Fibroblast of skin of back (primary cell): Measurements from ENCODE around the gene EIF4E2.

Source experiments
- DNase-seq: peaks from one replicate; pipeline ENCODE4 v3.0.0-alpha.2; 2013

EIF4E2 gene

DNA sequence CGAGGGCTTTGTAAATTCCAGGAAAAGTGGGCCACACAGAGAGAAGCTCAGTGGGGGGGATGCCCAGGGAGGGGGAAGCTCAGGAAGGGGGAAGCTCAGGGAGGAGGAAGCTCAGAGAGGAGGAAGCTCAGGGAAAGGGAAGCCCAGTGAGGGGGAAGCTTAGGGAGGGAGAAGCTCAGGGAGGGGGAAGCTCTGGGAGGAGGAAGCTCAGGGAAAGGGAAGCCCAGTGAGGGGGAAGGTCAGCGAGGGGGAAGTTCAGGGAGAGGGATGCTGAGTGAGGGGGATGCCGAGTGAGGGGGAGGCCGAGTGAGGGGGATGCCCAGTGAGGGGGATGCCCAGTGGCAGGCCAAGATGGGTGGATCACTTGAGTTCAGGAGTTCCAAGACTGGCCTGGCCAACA is 11.8 kb upstream of the EIF4E2 start:
- no peak for DNase-seq

DNA sequence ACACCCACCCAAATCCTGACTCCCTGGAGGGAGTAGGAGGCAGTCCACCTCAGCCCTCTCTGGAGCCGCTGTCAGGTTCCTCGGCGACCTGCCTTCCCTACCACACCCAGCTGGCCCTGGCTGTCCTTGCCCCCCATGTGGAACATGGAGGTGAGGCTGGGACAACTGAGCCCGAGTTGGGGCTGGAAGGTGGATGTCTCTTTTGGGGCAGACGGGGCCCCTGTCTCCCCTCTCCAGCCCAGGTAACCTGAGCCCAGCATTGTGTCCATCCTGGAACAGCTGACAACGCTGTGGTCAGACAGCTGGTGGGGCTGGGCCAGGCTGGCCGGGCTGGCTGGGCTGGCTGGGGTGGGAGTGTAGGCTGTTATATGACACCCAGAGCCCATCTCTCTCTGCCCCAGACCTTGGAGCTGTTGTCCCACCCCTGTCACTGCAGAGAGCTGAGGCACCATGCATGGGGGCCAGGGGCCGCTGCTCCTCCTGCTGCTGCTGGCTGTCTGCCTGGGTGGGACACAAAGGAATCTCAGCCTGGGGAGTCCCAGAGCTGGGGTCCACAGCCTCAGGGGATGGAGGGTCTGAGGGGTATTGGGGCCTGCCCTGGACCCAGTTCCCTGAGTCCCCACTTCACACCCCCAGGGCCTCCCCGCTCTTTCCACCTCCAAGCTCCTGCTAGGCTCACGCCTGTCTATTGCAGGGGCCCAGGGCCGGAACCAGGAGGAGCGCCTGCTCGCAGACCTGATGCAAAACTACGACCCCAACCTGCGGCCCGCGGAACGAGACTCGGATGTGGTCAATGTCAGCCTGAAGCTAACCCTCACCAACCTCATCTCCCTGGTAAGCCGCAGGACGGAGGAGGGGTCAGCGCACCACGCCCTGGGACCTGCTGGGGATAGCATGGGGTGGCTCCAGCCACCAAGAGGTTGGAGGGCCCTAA is 10.9 kb upstream of the EIF4E2 start, which contains the start of gene CHRNG:
TSS of gene CHRNG (plus strand) at position 395 of the 934 bp plus-strand sequence. CDS start at position 451, 56 bp downstream.
- DNase-seq: no peak

DNA sequence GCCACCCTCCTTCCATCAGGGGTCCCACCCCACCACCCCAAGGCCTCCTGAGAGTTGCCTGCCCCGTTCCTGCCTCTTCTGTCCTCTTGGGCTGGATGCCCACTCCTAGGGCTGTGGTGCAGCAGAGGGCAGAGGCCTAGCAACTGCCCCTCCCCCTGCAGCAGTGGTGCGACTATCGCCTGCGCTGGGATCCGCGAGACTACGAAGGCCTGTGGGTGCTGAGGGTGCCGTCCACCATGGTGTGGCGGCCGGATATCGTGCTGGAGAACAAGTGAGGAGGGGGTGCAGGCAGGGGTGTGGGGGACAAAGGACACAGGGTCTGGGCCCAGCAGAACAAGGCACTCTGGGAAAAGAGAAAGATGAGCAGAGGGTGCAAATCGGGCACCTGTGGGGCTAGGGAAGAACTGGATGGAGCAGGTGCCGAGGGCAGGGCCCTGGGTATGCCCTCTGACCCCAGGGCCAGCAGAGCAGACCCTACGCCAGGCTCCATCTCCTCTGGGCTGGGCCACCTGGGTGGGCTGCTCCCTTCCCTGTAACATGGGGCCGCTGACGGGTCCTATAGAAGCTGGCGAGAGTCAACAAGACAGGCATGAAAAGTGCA is 9.9 kb upstream of the EIF4E2 start:
- DNase-seq: no peak

DNA sequence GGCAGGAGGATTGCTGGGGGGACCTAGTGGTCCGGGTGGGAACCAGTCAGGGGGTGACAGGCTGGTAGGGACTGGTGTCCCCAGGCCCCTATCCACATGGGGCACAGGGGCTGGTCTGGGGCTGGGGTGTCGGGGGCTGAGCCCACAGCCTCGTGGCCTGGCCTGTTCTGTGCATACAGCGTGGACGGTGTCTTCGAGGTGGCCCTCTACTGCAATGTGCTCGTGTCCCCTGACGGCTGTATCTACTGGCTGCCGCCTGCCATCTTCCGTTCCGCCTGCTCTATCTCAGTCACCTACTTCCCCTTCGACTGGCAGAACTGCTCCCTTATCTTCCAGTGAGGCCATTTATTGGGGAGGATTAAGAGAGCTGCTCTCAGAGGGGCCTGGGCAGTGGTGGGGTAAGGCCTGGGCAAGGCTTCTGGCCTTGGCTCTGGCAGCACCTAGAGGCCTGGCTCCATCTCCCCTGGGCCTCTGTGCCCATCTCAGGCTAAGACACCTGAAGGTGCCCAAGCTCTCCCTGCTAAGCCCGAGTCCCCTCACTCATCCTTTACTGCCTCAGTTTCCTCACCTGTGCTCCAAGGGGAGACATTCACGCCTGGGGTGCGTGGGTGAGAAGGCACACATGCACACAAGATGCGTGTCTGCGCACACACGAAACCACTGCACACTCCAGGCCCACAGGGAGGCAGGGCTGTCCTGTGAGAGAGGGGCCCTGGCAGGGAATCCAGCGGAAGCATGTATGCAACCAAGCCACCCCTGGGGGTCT is 9.1 kb upstream of the EIF4E2 start:
- DNase-seq: no peak

DNA sequence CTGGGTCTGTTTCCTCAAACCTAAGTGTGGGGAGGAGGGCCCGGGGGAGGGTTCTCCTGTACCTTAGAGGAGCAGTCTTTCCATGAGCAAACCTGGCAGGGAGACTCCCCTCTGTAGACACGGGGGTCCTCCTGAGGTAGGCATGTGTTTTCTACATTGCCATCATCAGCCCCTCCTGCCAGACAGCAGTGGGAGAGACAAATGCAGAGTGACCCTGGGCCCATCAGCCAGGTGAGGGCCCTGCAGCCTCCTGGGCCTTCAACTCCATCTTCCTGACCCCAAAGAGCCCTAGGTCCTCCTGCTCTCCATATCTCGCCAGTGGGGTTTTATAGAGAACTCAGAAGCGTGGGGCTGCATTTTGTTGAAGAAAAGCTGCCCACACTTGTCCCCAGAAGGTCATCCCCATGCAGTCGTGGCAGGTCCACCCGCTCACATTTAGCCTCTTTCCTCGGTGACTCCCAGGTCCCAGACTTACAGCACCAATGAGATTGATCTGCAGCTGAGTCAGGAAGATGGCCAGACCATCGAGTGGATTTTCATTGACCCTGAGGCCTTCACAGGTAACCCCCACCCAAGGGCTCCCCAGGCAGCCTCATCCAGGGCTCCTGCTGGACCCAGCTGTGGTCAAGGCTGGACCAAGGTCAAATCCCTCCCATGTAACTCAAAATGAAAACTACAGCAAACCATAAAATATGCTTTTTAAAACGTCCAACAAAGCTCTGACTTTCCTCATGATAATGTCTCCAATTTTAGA is 8.4 kb upstream of the EIF4E2 start:
- no peak for DNase-seq

DNA sequence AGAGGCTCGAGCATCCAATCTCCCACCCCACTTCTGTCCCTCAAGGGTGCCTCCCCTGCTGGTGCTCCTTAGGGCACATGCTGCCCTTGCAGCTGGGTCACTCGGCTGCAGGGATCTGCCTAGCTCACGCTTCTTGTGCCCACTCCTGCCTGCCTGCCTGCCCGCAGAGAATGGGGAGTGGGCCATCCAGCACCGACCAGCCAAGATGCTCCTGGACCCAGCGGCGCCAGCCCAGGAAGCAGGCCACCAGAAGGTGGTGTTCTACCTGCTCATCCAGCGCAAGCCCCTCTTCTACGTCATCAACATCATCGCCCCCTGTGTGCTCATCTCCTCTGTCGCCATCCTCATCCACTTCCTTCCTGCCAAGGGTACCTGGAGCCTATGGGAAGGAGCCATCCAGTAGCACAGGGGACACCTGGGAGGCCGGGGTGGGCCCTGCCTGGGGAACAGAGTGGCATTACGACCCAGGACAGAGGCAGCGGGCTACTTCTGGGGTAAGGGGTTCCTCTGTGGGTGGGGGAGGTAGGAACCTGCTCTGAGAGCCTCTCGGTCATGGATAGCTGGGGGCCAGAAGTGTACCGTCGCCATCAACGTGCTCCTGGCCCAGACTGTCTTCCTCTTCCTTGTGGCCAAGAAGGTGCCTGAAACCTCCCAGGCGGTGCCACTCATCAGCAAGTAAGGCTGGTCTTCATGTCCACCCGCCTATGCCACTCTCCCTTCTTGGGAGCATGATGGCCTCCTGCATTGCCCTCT is 7.6 kb upstream of the EIF4E2 start:
- no peak for DNase-seq

DNA sequence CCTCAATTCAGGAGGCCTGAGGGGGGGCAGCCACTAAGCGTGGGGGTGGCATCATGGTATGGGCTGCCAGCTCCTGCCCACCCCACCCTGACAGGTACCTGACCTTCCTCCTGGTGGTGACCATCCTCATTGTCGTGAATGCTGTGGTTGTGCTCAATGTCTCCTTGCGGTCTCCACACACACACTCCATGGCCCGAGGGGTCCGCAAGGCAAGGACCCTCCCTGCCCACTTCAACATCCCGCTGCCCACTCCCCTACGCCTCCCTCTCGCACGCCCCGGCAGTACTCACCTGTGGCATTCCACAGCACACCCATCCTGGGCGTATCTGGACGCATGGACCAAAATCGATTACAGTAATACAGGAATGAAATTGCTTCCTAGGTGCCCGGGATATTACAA is 7.0 kb upstream of the EIF4E2 start:
- DNase-seq: no peak

DNA sequence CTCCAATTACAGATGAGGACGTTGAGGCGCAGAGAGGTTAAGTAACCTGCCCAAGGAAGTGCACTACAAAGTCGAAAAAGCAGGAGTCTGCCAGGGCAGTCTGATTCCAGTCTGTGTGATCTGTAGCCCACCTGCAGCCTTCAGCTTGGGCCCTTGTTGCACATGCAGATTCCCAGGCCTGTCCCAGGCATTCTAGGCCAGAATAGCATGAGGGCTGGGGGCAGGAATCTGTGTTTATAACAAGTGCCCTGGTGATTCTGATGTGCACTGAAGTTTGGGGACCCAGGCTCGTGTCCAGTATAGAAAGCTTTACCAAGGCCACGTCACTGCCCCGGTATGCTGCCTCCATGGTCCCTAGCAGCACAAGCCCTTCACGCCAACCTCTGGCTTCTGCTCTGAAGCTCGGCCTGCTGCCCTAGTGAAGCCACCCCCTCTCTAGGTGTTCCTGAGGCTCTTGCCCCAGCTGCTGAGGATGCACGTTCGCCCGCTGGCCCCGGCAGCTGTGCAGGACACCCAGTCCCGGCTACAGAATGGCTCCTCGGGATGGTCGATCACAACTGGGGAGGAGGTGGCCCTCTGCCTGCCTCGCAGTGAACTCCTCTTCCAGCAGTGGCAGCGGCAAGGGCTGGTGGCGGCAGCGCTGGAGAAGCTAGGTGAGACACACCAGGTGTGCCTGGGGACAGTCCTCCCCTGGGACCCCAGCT is 6.4 kb upstream of the EIF4E2 start:
- DNase-seq: no peak

DNA sequence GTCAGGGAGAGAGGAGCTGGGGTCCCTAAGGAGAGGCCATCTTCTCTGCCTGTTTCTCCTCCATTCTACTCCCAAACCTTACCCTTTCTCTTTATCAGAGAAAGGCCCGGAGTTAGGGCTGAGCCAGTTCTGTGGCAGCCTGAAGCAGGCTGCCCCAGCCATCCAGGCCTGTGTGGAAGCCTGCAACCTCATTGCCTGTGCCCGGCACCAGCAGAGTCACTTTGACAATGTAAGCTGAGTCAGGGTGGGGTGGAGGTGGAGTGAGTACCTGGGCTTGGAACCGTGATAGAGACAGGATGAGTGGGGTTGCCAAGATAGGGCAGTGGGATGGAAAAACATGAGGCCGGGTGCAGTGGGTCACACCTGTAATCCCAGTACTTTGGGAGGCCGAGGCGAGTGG is 5.8 kb upstream of the EIF4E2 start:
- DNase-seq: no peak

DNA sequence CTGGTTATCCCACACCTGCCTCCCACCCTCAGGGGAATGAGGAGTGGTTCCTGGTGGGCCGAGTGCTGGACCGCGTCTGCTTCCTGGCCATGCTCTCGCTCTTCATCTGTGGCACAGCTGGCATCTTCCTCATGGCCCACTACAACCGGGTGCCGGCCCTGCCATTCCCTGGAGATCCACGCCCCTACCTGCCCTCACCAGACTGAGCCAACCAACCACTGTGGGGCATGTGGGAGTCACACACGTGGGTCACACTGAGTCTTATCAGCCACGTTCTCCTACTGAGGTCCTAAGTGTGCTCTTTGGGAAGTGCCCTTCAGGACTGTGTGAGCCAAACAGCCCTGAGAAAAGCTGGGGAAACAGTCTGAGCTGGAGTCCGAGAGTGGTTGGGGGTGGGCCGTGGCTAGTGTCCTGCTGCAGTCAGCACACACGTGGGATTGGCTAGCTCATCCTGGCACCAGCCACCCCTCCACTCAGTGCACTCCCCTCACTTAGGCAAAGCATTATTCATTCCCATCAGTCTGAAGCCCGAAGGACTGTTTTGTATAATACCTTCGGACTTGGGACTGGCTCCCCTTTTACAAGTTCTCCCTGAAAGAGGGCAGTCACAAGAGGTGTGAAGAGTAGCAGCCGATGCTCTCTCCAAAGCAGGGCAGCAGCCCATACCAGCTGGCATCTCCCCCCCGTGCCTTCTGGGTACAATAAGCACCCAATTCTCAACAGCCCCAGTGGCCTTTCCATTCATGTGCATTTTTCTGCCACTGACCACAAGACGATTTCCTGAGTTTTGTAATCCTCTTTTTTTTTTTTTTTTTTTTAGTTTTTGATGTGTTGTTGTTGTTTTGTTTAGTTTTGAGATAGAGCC is 4.7 kb upstream of the EIF4E2 start:
- DNase-seq: no peak

DNA sequence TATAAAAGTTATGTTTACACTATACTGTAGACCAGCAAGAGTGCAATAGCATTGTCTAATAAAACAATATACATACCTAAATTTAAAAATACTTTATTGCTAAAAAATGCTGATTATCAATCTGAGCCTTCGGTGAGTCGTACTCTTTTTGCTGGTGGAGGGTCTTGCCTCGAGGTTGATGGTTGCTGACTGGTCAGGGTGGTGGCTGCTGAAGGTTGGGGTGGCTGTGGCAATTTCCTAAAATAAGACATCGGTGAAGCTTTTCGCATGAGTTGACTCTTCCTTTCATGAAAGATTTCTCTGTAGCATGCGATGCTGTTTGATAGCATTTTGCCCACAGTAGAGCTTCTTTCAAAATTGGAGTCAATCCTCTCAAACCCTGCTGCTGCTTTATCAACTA is 2.5 kb upstream of the EIF4E2 start:
- no peak for DNase-seq

DNA sequence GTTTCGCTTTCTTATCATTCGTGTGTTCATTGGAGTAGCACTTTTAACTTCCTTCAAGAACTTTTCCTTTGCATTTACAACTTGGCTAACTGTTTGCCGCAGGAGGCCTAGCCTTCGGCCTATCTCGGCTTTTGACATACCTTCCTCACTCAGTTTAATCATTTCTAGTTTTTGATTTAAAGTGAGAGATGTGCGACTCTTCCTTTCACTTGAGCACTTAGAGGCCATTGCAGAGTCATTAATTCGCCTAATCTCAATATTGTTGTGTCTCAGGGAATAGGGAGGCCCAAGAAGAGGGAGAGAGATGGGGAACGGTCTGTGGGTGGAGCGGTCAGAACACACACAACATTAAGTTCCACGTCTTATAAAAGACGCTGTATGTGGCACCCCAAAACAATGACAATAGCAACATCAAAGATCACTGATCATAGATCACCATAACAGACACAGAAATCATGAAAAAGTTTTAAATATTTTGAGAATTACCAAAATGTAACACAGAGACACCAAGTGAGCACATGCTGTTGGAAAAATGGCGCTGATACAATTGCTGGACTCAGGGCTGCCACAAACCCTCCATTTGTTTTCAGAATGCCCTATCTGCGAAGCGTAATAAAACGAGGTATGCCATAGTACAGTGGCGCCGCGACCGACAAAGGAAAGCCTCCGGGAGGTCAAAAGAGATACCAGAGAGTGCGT is 685 bp upstream of the EIF4E2 start:
- no peak for DNase-seq

DNA sequence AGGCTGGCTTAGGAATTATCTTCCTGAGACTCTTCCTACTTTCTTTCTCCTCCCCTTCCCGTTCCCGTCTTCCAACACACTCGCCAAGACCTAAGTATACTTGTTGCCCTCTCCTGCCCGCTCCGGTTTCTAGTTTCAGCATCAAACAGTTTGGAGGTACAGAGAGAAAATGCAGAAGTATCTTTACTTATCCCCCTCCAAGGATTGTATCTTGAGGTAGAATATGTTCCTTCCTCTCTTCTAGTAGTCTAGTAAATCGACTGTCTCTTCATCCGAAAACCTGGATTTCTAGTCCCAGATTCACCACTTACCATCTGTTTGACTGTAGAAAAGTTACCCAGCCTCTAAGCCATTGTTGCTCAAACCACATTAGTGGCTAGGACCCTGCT is 755 bp downstream of the EIF4E2 start:
- DNase-seq: no peak

DNA sequence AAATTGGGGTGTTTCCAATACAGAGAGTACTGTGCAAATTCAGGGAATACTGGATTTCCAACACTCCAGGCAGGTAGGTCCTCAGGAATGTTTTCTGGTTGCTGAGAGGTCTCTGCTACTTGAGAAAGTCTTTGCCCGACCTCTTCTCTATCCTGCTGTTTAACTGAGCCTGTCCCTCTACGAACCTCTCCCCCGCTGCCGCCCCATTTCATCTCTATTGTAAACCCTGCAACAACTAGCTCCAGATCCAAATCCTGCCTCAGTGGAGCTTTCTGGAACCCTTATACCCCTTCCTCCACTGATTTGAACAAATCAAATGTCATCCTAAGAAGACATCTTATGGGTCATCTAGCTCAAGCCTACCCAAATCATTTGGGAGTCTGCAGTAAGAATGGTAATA is 1.3 kb downstream of the EIF4E2 start:
- no peak for DNase-seq

DNA sequence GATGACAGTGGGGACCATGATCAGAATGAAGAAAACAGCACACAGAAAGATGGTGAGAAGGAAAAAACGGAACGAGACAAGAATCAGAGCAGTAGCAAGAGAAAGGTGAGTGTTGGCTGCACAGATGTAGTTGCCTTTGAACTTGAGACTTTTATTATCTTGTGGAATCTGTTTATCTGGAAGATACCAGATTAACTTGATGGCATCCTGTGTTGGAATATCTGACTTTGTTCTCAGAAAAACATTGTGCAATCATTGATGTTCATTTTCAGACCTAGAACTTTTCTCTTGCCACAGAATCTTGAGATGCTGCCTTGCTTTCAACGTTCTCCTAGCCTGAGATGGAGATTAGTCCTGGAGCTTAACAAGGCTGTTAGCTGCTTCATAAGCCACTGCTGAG is 5.9 kb downstream of the EIF4E2 start:
- DNase-seq: no peak

DNA sequence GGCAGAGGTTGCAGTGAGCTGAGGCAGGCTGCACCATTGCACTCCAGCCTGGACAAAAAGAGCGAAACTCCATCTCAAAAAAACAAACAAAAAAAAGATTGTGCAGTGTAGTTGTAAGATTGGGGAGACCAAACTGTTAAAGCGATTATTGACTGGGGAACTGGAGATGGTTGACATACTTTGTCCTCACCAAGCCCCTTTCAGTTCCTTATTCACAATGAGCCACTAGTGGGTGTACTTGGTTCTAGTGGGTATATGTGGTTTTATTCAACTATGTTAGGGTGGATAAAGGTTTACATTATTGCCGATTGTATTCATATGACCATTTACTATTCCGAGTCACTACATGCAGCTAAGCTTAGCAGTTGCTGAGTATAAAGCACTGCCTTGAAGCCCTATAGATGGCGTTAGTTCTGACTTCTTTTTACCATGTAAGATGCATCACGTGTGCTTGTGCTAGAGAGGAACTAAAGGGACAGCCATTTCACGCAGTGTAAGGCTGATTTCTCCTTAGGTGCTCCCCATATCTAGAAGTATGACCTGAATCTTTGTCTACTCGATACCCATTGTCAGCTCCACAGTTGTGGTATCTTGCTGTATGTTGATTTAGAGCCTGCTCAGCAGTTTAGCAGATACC is 12.1 kb downstream of the EIF4E2 start:
- DNase-seq: no peak

DNA sequence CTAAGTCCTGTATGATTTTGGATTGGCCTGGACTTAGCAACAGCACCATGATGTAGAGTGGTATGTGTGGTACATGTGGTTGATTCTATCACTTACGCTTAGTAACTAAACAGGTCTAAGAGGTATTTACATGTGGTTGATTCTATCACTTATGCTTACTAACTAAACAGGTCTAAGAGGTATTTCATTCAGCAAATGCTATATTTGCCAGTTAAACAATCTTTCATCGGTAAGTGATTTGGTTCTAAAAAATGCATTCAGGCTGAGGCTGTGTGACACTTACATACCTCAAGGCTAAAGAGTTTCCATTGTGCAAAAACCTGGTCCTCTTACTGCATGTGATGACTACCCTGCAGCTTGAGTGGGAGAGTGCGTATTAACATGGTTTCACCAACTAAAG is 13.1 kb downstream of the EIF4E2 start:
- no peak for DNase-seq

DNA sequence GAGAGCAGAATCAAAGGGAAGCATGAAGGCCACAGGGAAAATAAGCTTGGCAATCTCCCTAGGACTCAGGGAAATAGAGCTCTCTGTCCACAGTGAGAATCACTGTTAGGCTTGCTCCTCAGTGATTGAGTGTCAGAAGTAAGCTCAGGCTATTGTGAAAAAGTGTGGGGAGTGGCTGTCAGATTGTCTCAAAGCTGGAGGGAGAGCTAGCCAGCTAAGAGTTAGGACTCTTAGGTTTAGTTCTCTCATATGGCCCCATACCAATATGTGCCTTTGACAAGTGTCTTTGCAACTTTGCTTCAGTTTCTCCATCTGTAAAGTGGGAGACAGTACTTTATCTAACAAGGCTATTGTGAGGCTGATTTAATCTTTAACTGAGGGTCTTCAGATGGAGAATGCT is 17.2 kb downstream of the EIF4E2 start:
- DNase-seq: no peak

DNA sequence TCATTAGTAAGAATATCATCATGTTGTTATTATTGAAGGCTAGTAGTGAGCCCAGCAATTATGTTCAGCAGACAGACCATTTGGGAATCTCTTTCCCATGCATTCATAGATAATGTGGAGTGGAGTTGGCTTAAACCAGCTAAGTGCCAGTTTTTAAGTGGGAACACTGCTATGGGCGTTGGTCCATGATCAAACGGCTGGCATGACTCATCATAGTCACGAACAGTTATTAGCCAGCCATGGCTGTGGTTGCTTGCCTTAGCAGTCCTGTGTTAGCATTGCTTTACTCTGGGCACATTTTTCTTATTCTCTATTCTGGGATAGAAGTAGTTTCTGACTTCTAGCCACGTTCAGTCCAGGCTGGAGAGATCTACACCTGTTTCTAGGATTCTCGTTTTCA is 17.7 kb downstream of the EIF4E2 start:
- DNase-seq: peak; percentile 75
